Hematopoietic multipotent progenitor cell treated with erythropoietin and hydrocortisone succinate and interleukin-3 and kit ligand, for 6 days (in vitro differentiated cells): ENCODE measurements around the gene PCYT1A.
A peak's percentile ranks its signal among the peaks of the same experiment; 100 is the strongest.
"Not testable (repeated sequence)": the region's sequence is repeated elsewhere in the genome, so short reads cannot be mapped to it uniquely, and the experiment has no call there.

ENCODE experiments used
- DNase-seq: peaks from one replicate; pipeline ENCODE4 v3.0.0-alpha.2; 2015

Gene PCYT1A

GRCh38 chr3:196210673-196211556, 76.6 kb downstream of the PCYT1A start, which contains the start of gene ZDHHC19:
ZDHHC19 (minus strand) TSS chr3:196211400; CDS start chr3:196211315, 85 bp downstream.
- DNase-seq = no peak

GRCh38 chr3:196209944-196210672, 77.4 kb downstream of the PCYT1A start:
- DNase-seq = not testable (repeated sequence)

GRCh38 chr3:196208942-196209695, 78.4 kb downstream of the PCYT1A start:
- DNase-seq = no peak

GRCh38 chr3:196207833-196208607, 79.5 kb downstream of the PCYT1A start:
- peak; percentile 85 for DNase-seq

GRCh38 chr3:196207159-196207832, 80.2 kb downstream of the PCYT1A start:
- peak; percentile 30 for DNase-seq

GRCh38 chr3:196205442-196206205, 81.9 kb downstream of the PCYT1A start:
- peak; percentile 22 for DNase-seq

GRCh38 chr3:196203846-196204245, 83.7 kb downstream of the PCYT1A start:
- no peak for DNase-seq

- DNase-seq = peak; percentile 51
Observed at GRCh38 chr3:196202516-196202970, 85.0 kb downstream of the PCYT1A start.

GRCh38 chr3:196198771-196199753, 88.5 kb downstream of the PCYT1A start:
- peak; percentile 65 for DNase-seq

GRCh38 chr3:196198081-196198675, 89.3 kb downstream of the PCYT1A start:
- no peak for DNase-seq

GRCh38 chr3:196197524-196197923, 90.0 kb downstream of the PCYT1A start:
- no peak for DNase-seq

- DNase-seq = no peak
Observed at GRCh38 chr3:196195664-196196265, 91.8 kb downstream of the PCYT1A start.

- DNase-seq = peak; percentile 92
Observed at GRCh38 chr3:196194542-196194915, 93.0 kb downstream of the PCYT1A start.

GRCh38 chr3:196193736-196194541, 93.6 kb downstream of the PCYT1A start:
- DNase-seq = peak; percentile 98

GRCh38 chr3:196193133-196193735, 94.3 kb downstream of the PCYT1A start:
- peak; percentile 67 for DNase-seq

GRCh38 chr3:196192524-196193051, 94.9 kb downstream of the PCYT1A start:
- peak; percentile 73 for DNase-seq

- peak; percentile 75 for DNase-seq
Observed at GRCh38 chr3:196192036-196192523, 95.4 kb downstream of the PCYT1A start.
